Middle frontal gyrus (tissue), 1 donor: ENCODE data around the gene PLEKHG7.

Experiments
- DNase-seq: peaks from one replicate; pipeline ENCODE4 v3.0.0-alpha.2; 2015; ENCODE audit warnings: low spot score; ENCODE audit errors: extremely low spot score

The PLEKHG7 gene

GRCh38 chr12:92707926-92708325 lies 5.1 kb downstream of the PLEKHG7 start:
- no peak for DNase-seq

- DNase-seq: no peak
These were observed 12.8 kb downstream of the PLEKHG7 start for GRCh38 chr12:92715625-92716024.

DNA sequence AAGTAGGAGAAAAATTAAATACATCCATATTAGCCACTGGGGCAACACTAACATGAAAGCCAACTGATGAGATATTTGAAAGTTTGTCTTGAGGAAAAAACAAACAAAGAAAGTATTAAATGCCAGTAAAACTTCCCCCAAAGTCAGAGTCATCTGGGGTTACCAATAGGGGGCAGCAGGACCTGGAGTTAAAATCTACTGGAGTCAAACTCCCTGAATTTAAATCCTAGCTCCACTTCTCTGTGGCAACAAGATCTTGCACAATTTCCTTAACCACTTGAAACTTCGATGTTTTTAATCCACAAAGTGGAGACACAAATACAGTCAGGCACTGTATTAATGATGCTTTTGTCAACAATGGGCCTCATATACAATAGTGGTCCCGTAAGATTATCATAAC lies 14.4 kb downstream of the PLEKHG7 start:
- no peak for DNase-seq

DNA sequence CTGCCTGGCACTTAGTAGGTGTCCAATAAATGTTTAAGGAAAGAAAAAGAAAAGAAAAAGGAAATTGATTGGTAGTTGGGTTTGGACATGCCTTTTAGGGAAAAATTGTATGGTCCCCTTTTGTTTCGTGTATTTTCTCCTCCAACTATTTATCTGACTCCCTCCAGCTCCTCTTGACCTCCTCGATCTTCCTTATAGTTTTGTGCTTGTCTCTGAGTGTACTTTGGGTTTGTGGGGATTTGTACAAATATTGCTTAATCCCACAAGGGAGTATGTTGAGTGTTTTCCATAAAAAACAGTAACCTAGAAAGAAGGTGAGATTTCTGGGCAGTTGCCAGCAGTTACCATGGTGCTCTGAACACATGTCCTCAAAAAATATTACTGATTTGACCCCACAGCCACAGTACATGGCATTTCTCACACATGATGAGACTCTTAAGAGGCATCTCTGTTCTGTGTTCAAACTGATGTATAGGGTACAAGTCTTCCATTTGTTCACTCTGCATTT lies 15.7 kb downstream of the PLEKHG7 start:
- no peak for DNase-seq

DNA sequence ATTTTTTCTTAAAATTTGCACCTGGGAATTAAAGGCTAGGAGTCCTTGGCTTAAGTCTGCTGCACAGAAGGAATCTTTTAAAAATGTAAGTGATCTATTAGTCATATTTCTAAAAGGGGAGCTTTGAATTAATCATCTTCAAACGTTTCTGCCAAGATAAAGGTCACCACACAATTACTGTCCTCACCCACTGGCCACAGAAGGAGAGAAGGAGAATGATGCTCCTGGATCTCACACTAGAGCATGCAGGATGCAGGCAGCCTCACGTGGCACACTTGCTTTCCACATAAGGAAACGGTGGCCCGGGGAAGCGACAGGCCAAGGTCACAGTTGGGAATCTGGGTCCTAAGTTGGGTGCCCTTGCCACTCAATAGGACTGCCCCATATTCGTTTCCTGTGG lies 16.9 kb downstream of the PLEKHG7 start:
- DNase-seq: no peak

DNA sequence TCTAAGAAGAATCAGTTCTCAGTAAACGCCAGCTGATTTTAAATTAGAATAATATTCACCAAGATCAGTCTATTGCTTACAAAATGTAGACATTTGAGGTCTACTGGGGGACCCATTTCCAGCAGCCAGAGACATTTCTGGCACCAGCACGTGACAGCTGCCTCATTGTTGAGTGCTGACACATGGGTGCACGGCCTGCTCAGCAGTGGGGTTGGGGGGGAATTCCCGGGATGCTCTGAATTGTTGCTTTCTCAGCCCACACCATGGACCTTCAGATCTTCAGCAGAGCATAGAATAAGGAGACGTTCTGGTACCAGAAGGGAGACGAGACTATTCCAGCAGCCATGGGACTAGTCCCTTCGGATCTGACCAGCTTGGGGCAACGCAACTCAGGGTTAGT lies 18.3 kb downstream of the PLEKHG7 start:
- DNase-seq: no peak

DNA sequence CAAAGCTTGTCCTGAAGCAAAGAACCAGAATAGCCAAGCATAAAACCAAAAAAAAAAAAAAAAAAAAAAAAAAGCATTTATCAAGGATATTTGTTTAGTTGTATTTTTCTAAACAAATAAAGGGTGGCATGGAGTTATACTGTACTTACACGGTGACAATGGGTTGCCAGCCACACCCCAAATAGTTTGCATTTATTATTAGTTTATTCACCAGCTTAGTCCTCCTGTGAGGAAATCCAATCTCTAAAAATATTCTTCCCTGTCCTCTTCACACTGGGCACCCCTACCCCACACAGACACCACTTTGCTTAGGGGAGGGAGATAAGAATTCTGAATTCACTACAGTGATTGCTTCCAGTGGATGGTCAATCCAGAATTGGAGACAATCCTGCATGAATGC lies 18.9 kb downstream of the PLEKHG7 start:
- DNase-seq: no peak

DNA sequence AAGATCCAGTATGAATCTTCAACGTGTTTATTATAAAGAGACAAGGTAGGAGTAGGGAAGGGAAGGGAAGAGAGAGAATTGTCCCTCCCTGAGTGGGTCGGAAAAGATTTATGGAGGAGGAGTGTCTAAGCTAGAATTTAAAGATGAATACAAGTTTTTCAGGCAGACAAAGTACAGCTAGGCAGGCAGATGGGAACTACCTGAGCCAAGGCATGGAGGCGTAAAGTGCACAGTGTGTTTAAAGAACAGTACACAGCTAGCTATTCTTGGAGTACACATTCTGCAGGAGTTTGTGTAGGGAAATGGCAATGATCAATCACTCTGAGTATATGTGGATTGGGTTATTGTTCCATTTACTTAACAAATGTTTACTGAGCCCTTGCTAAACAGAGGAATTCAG lies 20.1 kb downstream of the PLEKHG7 start:
- DNase-seq: peak; percentile 12

DNA sequence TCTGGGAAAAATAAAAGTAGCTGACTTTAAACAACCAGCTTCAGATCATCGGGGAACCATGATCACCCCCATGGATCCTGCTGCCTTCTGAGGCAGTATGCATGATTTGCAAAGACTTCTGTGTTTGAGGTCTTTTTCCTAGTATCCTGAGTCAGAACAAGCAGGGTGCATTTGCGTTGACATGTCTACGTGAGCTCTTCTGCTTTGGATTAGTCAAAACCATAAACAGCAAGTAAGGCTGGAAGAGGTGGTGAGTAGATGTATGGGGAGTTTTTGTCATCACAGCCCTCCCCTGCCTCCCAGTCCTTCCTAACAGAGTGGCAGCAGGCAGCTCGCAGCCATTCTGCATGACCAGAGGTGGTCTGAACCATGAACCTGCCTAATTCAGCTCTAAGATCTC lies 24.1 kb downstream of the PLEKHG7 start:
- no peak for DNase-seq

DNA sequence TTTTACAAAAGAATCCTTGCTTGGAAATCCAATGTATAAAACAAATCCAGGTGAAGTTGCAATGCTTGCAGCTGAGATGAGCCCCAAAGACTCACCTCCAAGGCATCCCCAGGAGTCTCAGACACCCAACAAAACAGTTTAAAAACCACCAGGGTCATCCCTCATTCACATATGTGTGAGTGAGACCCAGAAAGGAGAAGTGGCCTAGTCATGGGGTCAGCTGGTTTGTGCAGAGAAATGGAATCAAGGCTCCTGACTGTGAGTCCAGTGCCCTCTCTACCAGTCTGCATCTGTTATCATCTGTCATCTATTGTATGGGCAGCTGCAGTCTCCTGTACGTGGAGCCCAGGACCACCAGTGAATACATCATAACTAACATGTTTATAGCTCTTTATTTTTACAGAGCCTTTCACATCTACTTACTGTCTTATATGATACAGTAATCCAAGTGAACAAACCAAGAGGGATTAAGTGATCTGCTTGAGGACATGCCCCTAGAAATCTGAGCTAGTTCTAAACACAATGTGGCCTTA lies 27.1 kb downstream of the PLEKHG7 start:
- DNase-seq: no peak

GRCh38 chr12:92730758-92731157 lies 28.0 kb downstream of the PLEKHG7 start:
- no peak for DNase-seq

- no peak for DNase-seq
These were observed 29.4 kb downstream of the PLEKHG7 start for GRCh38 chr12:92732216-92732615.

GRCh38 chr12:92732716-92733115 lies 29.9 kb downstream of the PLEKHG7 start:
- no peak for DNase-seq

DNA sequence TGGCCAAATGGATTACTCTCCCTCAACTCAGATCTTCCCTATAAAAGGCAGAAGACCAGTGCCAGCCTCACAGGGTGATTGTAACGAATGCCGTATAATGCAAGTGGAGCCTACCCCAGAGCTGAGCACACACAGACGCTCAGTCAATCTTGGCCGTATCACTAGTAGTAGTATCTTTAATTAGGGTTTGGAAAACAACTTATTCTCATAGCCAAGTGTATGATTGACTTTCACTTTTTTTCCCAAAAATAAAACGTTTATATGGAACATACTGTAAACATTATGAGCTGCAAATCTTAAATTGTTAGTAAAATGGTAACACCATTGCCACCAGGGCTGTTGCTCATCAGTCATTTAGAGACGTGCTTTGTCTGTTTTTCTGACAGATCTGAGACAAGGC lies 30.4 kb downstream of the PLEKHG7 start:
- DNase-seq: no peak

- DNase-seq: no peak
These were observed 30.9 kb downstream of the PLEKHG7 start for GRCh38 chr12:92733661-92734060.

- no peak for DNase-seq
These were observed 32.4 kb downstream of the PLEKHG7 start for GRCh38 chr12:92735131-92735721.

DNA sequence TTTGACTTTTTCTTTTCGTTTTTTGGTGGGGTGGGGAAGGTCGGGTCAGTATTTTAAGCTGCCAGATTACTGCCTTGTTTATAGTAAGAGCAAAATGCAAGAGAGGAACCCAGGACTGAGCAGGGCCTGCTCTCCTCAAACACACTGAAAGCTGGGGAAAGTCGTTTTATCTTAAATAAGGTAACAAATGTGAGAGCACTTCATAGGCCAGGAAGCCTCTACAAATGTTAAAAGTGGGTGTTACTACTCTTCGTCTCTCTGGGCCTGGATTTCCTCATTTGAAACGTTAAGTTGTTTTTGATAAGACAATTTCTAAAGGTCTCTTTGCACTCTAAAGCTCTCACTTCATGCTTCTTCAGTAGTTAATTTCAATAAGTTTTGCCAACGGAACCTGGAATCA lies 33.8 kb downstream of the PLEKHG7 start:
- no peak for DNase-seq

DNA sequence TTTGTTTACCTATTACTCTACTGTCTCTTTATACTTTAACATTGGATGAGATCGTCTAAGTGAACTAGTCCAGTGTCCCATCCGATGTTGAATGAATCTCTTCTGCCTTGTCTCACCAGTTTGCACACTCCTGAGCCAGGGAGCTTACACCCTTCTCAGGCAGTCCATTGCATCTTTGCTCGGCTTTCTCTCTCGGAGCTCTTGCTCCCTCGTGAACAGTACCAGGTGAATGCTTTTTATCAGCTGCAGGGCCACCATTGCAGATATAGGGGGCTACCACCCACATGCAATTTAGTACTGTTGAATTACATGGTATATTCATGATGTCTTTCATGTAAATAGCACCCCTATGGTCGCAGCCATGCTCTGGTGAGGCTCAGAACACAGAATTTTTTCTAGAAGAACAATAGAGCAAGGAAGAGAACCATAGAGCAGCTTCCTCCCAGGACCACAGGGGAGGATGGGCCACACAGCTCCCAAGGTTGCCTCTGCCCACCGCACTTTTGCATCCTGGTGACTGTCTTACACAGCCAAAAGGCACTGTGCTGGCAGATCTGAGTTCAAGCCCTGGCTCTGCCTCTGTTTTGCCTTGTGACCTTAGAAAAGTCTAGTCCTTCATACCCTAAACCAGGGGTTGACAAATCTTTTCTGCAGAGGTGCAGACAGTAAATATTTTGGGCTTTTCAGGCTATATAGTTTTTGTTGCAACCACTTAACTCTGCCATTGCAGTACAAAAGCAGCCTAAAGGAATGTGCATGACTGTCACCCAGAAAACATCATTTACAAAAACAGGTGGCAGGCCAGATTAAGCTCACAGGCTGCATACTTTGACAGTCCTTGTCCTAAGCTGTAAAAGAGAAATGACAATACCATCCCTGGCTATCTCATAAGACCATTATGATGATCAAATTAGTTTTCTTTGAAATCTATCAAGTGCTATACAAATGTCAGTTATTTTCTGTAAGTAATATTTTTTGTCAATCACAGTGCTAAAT lies 35.4 kb downstream of the PLEKHG7 start:
- DNase-seq: no peak

GRCh38 chr12:92739113-92739512 lies 36.3 kb downstream of the PLEKHG7 start:
- DNase-seq: no peak

GRCh38 chr12:92740411-92740810 lies 37.6 kb downstream of the PLEKHG7 start:
- no peak for DNase-seq

GRCh38 chr12:92743026-92743425 lies 40.2 kb downstream of the PLEKHG7 start:
- DNase-seq: no peak

- DNase-seq: no peak
These were observed 43.2 kb downstream of the PLEKHG7 start for GRCh38 chr12:92745856-92746550.
